ENCODE results near the gene FMN1.
A peak's percentile ranks its signal among the peaks of the same experiment; 100 is the strongest.

The FMN1 gene

DNA sequence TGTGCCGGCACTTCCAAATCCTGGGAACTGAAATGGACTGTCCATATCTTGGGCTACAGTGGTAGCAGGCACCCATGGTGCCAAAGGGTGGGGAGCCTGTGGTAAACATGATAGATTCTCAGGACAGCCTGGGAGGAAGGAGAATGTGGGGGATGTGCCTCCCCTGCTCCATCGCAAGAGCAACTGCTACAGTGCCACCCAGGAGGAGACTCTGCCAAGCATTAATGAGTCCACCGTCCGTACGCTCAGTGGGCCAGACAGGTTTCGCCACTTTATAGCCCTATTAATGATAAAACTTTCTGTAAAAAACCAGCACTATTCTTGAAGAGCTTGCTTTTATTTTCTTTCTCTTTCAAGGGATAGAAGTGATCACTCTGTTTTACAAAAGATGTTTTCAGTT lies 75.2 kb downstream of the FMN1 start:
- DNase-seq: no peak

GRCh38 chr15:33116198-33116597 lies 78.3 kb downstream of the FMN1 start:
- DNase-seq: no peak

- no peak for DNase-seq
These were observed 79.2 kb downstream of the FMN1 start for GRCh38 chr15:33115191-33115861.

DNA sequence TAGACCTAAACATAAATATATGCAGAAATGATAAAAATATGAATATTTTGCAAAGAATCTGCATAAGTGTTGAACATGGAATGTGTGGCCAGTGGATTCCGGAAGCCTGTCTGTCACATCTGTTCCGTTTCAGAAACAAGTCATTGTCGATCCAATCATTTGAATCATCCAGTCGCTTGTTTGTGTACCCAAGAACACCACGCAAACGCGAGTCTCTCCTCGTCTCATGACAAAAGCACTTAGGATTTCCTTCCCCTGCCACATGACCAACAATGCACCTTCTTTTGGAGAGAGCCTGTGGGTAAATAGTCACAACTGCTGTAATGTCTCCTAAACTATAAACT lies 80.2 kb downstream of the FMN1 start:
- DNase-seq: no peak

- no peak for DNase-seq
These were observed 80.7 kb downstream of the FMN1 start for GRCh38 chr15:33113666-33114373.

DNA sequence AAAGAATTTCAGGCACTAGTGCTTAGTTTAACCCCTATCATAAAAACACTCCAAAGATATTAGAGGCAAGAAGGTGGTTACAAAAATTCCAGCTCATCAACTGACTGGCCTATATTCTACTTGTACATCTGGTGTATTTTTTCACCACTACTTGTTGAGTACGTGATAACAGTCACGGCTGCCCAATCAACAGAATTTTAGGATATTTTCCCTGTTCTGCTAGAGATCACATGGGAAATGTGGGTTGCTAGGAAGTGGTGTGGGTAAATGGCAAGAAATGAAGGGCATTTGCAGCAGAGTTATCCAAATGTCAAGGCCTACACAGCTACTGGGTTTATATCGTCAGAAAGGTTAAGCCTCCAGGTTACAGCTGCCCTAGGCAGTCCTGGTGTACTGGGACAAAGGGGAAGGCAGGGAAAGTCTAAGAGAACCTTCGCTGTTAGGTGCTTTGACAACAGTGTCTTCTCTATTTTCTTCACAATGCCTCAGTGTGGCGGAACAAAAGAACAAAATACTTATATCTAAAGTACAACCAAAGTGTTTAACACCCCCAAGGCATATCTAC lies 81.9 kb downstream of the FMN1 start:
- DNase-seq: no peak

DNA sequence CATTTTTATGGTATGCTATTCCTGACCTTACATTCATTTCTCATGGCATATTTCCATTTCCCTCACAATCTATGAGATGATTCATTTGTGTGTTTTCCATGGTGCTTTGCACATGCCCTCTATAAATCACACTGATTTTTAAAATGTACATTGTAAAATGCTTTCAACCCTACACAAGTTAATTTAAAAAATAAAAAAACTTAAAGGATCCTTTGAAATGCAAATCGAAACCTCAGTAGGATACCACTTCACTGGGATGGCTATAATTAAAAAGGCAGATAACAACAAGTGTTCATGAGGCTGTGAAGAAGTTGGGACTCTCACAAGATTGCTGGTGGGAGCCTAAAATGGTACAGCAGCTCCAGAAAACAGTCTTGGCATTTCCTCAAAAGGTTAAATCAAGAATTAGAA lies 83.5 kb downstream of the FMN1 start:
- DNase-seq: no peak

DNA sequence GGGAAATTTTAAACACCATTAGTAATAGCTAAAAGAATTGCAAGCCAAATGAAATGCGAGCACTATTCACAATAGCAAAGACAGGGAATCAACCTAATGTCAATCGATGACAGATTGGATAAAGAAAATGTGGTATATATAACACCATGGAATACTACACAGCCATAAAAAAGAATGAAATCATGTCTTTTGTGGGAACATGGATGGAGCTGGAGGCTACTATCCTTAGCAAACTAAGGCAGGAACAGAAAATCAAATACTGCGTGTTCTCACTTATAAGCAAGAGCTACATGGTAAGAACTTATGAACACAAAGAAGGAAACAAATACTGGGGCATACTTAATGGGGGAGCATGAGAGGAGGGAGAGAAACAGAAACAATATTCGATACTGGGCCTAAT lies 85.2 kb downstream of the FMN1 start:
- DNase-seq: no peak

- DNase-seq: no peak
These were observed 86.0 kb downstream of the FMN1 start for GRCh38 chr15:33108518-33108917.

- DNase-seq: no peak
These were observed 86.6 kb downstream of the FMN1 start for GRCh38 chr15:33107950-33108349.

DNA sequence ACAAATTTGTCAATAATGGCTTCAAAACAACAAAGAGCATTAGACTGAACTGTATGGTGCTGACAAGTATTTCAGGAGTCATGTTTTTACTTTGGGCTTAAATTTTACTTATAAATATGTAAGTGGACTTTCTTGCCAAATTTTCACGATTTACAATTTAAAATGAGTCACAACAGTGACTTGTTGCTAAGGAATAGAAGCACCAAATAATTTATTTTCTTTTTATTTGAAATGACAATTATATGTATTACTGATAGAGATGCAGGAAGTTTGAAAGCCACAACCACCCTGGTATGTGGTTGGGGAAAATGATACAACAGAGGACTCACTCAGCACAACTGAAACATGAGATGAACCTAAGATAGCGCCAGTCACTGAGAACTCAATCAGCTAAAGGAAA lies 90.3 kb downstream of the FMN1 start:
- DNase-seq: no peak

DNA sequence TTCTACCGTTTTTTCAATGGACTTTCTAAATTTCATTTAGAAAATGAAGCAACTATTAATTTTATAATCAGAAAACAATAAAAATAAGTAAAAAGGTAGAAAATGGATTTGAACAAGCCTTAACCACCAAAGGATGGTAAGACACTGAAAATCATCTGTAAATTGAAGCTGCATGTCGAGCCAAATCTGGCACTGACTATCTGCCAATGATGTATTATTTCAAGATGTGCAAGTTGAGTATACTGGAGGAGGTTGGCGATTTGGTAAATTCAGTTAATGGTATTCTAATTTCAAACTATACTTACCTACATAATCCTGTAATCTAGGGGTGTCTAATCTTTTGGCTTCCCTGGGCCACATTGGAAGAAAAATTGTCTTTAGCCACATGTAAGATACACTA lies 93.5 kb downstream of the FMN1 start:
- no peak for DNase-seq

DNA sequence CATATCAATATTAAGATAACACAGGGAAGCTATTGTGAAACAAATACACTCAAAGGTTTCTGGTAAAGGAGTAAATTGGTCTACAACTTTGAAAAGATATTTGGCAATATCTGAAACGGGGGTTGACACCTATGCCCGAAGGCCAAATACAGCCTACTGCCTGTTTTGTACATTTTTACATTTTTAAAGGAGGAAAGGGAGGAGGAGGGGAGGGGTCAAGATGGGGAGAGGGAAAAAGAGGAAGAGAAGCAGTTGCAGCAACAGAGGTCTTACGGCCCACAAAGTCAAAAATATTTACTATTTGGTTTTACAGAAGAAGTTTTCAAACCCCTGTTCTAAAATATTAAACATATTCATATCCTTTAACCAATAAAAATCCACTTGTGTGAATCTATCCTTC lies 94.2 kb downstream of the FMN1 start:
- no peak for DNase-seq

DNA sequence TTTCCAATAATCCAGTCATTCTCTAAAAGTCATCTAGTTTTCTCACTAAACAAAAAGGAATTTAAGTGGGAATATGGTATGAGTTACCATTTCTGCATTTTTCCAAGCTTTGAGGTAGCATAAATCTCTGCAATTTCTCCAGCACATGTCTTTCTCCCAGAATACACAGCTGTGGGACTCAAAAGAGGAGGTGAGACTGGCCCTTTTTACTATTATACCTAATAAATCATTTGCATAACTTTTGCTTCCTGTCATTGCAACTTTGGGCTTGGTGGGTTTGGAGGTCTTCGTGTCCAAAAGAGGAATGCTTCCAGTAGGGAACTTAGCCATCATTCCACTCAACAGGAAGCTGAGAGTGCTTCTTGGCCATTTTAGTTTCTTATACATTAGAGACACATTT lies 94.8 kb downstream of the FMN1 start:
- DNase-seq: no peak

GRCh38 chr15:33099213-33099612 lies 95.3 kb downstream of the FMN1 start:
- no peak for DNase-seq

GRCh38 chr15:33098094-33099058 lies 96.1 kb downstream of the FMN1 start:
- DNase-seq: no peak

DNA sequence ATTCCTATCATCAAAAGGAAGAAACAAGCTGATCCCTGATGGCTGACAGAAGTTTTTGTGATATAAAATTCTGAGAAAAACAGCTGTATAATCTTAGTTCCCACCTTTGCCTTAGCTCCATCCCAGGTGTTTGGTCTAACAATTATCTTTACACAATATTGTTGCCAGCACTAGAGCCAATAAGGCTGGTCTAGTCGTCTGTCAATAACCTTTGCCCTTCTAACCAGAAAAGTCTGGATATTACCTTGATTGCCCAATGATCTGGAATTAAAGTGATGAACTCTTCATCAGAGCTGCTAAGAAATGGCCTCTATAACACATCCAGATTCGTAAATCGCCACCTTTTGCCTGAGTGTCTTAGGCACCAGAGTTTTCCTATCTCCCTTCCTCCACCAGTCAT lies 98.4 kb downstream of the FMN1 start:
- DNase-seq: no peak

GRCh38 chr15:33095641-33096040 lies 98.9 kb downstream of the FMN1 start:
- no peak for DNase-seq

DNA sequence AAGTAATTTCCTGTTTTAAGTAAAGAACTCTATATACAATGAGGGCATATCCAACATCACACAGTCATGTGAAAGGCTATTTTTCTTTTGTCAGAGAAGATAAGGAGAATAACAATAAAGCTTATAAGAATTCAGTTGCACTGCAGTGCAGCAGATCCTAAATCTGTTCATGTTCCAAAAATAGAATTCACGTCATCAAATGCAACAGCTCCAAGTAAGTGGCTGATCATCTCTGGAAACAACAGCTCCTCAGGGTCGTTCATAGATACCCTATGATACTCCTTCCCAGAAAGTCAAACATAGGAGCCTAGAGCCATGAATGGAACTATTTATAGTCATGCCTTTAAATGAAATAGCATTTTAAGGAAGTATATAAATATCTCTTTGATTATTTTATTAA lies 100.2 kb downstream of the FMN1 start:
- DNase-seq: no peak

DNA sequence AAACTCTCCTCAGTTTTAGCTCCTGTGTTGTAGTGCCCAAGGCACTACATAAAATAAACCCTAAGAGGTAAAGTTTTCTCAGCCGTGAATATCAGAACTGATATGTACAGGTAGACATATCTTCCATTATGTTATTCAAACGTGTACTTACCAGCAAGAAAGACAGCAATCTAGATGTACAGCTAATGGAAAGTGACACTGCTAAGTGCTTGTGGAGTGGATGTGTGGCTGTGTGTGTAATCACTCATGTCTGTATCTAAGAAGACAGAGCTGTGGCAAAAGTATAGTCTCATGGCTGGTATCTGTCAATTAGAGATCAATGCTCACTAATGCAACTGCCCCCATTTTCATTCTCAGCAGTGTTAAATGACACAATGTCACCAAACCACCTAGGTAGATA lies 101.3 kb downstream of the FMN1 start:
- DNase-seq: no peak

DNA sequence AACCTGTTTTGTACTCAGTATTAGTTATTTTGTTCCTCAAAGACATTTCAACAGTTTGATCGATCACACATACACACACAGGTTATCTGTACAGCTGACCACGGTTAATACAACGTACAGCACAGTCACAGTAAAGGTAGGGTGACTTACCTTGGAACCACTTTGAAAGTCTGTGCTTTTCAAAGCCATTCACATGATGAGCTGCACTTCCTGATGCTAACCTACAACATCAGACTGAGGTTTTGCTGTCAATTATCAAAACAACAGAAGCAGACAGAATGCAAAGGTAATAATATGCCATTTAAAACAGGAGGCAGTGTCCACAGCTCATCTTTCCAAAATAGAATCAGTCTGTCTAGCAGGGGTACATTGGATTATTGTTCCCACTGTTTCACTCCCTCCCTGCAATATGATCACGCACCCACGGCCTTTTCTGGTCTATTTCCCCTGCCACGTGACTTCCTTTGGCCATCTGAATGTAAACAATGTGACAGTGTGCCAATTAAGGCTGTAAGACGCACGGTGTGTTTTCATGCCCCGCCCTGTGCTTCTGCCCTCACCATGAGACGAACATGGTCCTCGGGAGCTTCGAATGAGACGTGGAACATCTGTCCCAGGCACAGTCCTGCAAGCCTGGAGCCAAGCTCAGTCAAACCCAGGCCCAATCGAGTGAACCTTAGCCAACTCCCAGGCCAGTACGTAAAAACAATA lies 102.4 kb downstream of the FMN1 start:
- no peak for DNase-seq

- DNase-seq: peak; percentile 1
These were observed 104.4 kb downstream of the FMN1 start for GRCh38 chr15:33089878-33090757.

Data from NCI-H1048 (cell line).